Lower leg skin (tissue), 4 donors: ENCODE results near the gene TANC1. TPM values are rescaled to one million over a fixed set of nuclear protein-coding genes. Genes with fewer than 3 reads are reported as not detected.

Source experiments
- DNase-seq, 2 donors: peaks; one replicate each; pipeline ENCODE4 v3.0.0-alpha.2; 2019; ENCODE audit warnings: low spot score in 2 of 2
- H3K4me3 ChIP-seq: fragments of 200-600 bp; sonication (generic); 2 replicates; pipeline ENCODE4 v1.5.1; 2017; ENCODE audit warnings: mild to moderate bottlenecking, low read depth; ENCODE audit not compliant: poor library complexity, severe bottlenecking
- POLR2A ChIP-seq, 2 donors: fragments of 450-650 bp; IDR thresholded peaks; one replicate each; pipeline ENCODE4 v1.6.1; 2016 to 2017; ENCODE audit warnings: antibody characterized with exemption in 2 of 2, mild to moderate bottlenecking in 1 of 2, moderate library complexity in 1 of 2
- WGBS, 2 donors: methylation state at CpG; one replicate each; pipeline ENCODE4 v1.1.5; 2018; 5-methylcytosine and 5-hydroxymethylcytosine counted together
- intact Hi-C: fragments of 100-400 bp; cut with DNase I; formaldehyde crosslinking; loops from one replicate; pipeline ENCODE4 v1.15.0; 2023; ENCODE audit warnings: low total_unique reads
- microRNA-seq, 2 donors: library from miRNA; unstranded; fragments of <30 nt; microRNA quantifications; one replicate each; pipeline ENCODE4, GENCODE V29; 2016; ENCODE audit warnings: borderline replicate concordance in 2 of 2, borderline number of aligned reads in 1 of 2
- total RNA-seq, 4 donors: library from RNA; depleted of rRNA; stranded (reverse); fragments of >200 nt; gene quantifications; one replicate each; pipeline ENCODE4 v1.1.0, GENCODE V29; 2016
- TF ChIP-seq, protein P1 (sequence below), 3 donors: fragments of 450-650 bp; IDR thresholded peaks; one replicate each; pipeline ENCODE4 v1.5.1; 2016; ENCODE audit warnings: antibody characterized with exemption in 3 of 3, mild to moderate bottlenecking in 3 of 3, moderate library complexity in 2 of 3

The TANC1 gene
- total RNA-seq, 4 donors from 2014 or later, result 65.8 to 111 (median 93.6) TPM

DNA sequence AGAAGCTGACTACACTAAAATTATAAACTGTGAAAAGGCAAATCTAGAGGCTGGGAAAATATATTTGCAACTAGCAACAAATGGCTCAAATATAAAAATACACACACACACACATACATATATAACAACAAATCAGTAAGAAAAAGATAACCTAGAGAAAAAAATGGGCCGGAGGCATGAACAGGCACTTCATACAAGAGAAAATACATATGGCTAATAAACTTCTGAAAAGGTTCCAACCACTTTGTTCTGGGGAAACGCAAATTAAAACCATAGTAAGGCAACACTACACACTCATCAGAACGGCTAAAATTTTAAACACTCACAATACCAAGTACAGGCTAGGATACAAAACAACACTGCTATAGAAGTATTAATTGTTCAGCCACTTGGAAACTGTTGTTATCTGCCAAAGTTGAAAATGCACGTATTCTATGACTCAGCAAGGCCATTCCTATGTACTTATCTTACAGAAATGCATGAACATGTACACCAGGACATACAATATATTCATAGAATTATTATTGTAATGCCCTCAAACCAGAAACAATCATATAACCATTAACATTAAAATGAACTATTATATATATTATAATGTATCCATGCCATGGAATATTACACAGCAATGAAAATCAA, 302.4 kb downstream of the TANC1 start:
- 95% methylated on average over 4 of the region's 4 CpGs for WGBS, 2 donors
- no peak for DNase-seq
- H3K4me3 ChIP-seq, result no peak overlapping the region
- intact Hi-C loops, result no loop called here
- TF ChIP-seq POLR2A (IDR thresholded peaks at IDR 0.05), result no peak
- TF ChIP-seq, protein P1, sequence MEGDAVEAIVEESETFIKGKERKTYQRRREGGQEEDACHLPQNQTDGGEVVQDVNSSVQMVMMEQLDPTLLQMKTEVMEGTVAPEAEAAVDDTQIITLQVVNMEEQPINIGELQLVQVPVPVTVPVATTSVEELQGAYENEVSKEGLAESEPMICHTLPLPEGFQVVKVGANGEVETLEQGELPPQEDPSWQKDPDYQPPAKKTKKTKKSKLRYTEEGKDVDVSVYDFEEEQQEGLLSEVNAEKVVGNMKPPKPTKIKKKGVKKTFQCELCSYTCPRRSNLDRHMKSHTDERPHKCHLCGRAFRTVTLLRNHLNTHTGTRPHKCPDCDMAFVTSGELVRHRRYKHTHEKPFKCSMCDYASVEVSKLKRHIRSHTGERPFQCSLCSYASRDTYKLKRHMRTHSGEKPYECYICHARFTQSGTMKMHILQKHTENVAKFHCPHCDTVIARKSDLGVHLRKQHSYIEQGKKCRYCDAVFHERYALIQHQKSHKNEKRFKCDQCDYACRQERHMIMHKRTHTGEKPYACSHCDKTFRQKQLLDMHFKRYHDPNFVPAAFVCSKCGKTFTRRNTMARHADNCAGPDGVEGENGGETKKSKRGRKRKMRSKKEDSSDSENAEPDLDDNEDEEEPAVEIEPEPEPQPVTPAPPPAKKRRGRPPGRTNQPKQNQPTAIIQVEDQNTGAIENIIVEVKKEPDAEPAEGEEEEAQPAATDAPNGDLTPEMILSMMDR (IDR thresholded peaks at IDR 0.05), result no peak

DNA sequence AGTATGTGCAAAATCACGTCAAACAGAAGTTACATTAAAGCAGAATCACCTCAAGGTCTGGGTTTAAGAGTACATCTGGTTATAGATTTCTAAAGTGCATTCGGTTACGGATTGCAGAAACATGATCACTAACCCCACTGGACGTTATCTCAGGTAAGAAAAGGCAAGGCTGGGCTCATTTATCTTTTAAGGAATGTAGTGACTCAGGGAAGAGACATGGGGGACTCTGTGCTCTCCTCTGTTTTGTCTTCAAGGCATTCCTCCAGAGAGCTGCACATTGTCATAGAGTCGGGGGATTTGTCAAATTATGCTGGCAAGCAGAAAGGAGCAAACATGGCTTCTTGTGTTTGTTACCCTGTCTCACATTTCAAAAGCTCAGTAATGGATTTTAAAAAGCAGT, 303.7 kb downstream of the TANC1 start:
- WGBS, 2 donors, result 84 to 86% methylated on average over 5 of the region's 5 CpGs
- intact Hi-C loops, result no loop called here
- TF ChIP-seq, protein P1 (IDR thresholded peaks at IDR 0.05), result no peak
- TF ChIP-seq POLR2A (IDR thresholded peaks at IDR 0.05), result no peak

DNA sequence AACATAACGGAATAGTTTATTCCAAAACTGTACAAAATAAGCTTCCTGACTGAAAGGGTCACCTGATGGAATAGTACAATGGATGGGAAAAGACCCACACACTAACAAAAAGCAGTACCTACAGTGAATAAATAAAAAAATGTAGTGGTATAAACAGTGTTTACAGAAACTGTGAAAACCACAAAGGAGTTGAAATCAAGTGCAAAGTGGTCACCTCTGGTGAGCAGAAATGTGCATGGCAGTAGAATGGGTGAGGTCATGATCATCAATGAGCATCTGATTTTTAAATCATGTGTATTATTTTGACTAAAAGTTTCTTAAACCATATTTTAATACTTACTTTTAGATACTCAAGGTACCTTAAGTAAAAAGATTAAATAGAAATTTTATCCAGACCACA, 306.7 kb downstream of the TANC1 start:
- DNase-seq, result no peak
- intact Hi-C loops, result no loop called here
- H3K4me3 ChIP-seq, result no peak overlapping the region
- TF ChIP-seq, protein P1 (IDR thresholded peaks at IDR 0.05), result no peak
- TF ChIP-seq POLR2A (IDR thresholded peaks at IDR 0.05), result no peak
- 95 to 97% methylated on average over 1 of the region's 1 CpG for WGBS, 2 donors

More for the DNA sequence above, 303.7 kb downstream of the TANC1 start:
- H3K4me3 ChIP-seq, result no peak overlapping the region
- no peak for DNase-seq

DNA sequence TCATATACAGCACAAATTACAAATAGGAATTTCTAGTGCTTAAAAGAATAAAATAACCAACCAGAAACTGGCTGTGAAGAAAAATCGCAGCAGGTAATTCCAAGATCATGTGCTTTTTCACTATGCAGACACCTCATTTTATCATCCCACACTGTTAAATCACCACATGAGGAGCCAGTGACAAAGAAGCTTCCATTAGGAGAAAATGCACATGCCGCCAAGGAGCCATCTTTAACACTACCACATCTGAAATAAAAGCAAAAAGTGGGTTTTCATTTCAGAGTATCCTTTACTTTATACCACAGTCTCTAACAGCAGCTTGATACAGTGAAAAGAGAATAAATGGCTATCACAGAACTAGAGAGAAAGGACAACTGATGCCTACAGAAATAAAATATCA, 311.3 kb downstream of the TANC1 start:
- WGBS, 2 donors, result 92 to 95% methylated on average over 2 of the region's 2 CpGs
- intact Hi-C loops, result no loop called here
- TF ChIP-seq POLR2A (IDR thresholded peaks at IDR 0.05), result no peak
- TF ChIP-seq, protein P1 (IDR thresholded peaks at IDR 0.05), result no peak
- DNase-seq, result no peak
- no peak overlapping the region for H3K4me3 ChIP-seq

DNA sequence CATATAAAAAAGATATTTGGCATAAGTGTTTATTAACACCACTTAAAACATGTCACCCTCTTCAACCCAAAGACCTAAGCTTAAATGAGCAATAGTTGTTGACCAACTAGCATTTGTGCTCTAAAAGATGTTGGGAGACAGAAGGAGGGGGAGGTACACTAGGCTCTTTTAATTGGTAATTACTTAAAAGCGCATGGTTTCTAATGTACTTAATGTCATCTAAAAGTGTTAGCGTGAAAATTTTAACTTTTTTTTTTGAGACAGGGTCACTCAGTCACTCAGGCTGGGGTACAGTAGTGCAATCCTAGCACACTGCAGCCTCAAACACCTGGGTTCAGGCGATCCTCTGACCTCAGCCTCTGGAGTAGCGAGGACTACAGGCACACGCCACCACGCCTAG, 312.6 kb downstream of the TANC1 start:
- TF ChIP-seq POLR2A (IDR thresholded peaks at IDR 0.05), result no peak
- TF ChIP-seq, protein P1 (IDR thresholded peaks at IDR 0.05), result no peak
- 98 to 99% methylated on average over 6 of the region's 6 CpGs for WGBS, 2 donors

More for the DNA sequence above, 312.6 kb downstream of the TANC1 start:
- no peak overlapping the region for H3K4me3 ChIP-seq
- no peak for DNase-seq
- intact Hi-C loops, result no loop called here

Small RNA genes within 50 kb of the gene (microRNA-seq; reads per million reads assigned to microRNA genes)
- 0 reads per million in 2 donors for gene MIR6888

Other genes starting within 250 kb of the TANC1 start
- gene DAPL1, start 173.3 kb upstream of the TANC1 start, total RNA-seq, result 100 to 1,000 TPM; 242 to 361 (median 326) TPM